Skin of body (tissue), 2 donors: ENCODE results near the gene AGAP1. TPM values are rescaled to one million over a fixed set of nuclear protein-coding genes. Genes with fewer than 3 reads are reported as not detected.

Source experiments
- DNase-seq: peaks from one replicate; lab custom pipeline; 2025; lab: John Stamatoyannopoulos, UW
- total RNA-seq: library from RNA; depleted of rRNA; stranded (reverse); fragments of >200 nt; gene quantifications from one replicate; pipeline ENCODE4 v1.2.3, GENCODE V29; 2014

AGAP1 gene
- total RNA-seq, 1 donor from 2014 or later, result 25.6 TPM

- no peak for DNase-seq
These were observed 74.0 kb downstream of the AGAP1 start for GRCh38 chr2:235567842-235568241.

- DNase-seq, result no peak
These were observed 74.6 kb downstream of the AGAP1 start for GRCh38 chr2:235568431-235568830.

- DNase-seq, result no peak
These were observed 76.0 kb downstream of the AGAP1 start for GRCh38 chr2:235569837-235570236.

GRCh38 chr2:235570256-235570655, 76.4 kb downstream of the AGAP1 start:
- no peak for DNase-seq

GRCh38 chr2:235570966-235571692, 77.3 kb downstream of the AGAP1 start:
- no peak for DNase-seq

GRCh38 chr2:235572592-235572991, 78.7 kb downstream of the AGAP1 start:
- DNase-seq, result no peak

GRCh38 chr2:235573331-235574221, 79.7 kb downstream of the AGAP1 start:
- no peak for DNase-seq

- DNase-seq, result no peak
These were observed 81.6 kb downstream of the AGAP1 start for GRCh38 chr2:235575431-235575830.

GRCh38 chr2:235575904-235576303, 82.1 kb downstream of the AGAP1 start:
- no peak for DNase-seq

GRCh38 chr2:235576337-235576910, 82.6 kb downstream of the AGAP1 start:
- DNase-seq, result no peak

- DNase-seq, result peak; percentile 46
These were observed 83.8 kb downstream of the AGAP1 start for GRCh38 chr2:235577404-235578330.

- DNase-seq, result no peak
These were observed 85.3 kb downstream of the AGAP1 start for GRCh38 chr2:235579128-235579527.

GRCh38 chr2:235580426-235581157, 86.7 kb downstream of the AGAP1 start:
- DNase-seq, result no peak

GRCh38 chr2:235582081-235582686, 88.3 kb downstream of the AGAP1 start:
- no peak for DNase-seq

GRCh38 chr2:235582729-235583128, 88.9 kb downstream of the AGAP1 start:
- DNase-seq, result no peak

GRCh38 chr2:235583144-235583543, 89.3 kb downstream of the AGAP1 start:
- DNase-seq, result no peak

- no peak for DNase-seq
These were observed 90.2 kb downstream of the AGAP1 start for GRCh38 chr2:235583925-235584637.

- DNase-seq, result no peak
These were observed 90.8 kb downstream of the AGAP1 start for GRCh38 chr2:235584638-235585007.

- no peak for DNase-seq
These were observed 93.4 kb downstream of the AGAP1 start for GRCh38 chr2:235587202-235587601.
